Melanocyte of skin (primary cell): ENCODE measurements around the gene GAPDHS. TPM values are rescaled to one million over a fixed set of nuclear protein-coding genes. Genes with fewer than 3 reads are reported as not detected.

Experiments
- total RNA-seq, 2 donors: library from RNA; depleted of rRNA; stranded (reverse); fragments of >200 nt; gene quantifications; 2 replicates each; pipeline ENCODE4 v1.2.3, GENCODE V29; 2012

The GAPDHS gene
- total RNA-seq: 10 to 100 TPM in 1 of 2 donors, 1 to 10 TPM in 1; 5.9 to 10.3 TPM

GRCh38 chr19:35533201-35533821 is at the start of gene GAPDHS:
TSS of gene GAPDHS (plus strand) at chr19:35533456. CDS start at chr19:35533528, 72 bp downstream.

GRCh38 chr19:35490364-35490763 is 42.9 kb upstream of the GAPDHS start, which contains the start of gene KRTDAP:
TSS of gene KRTDAP (minus strand) at chr19:35490464. CDS start at chr19:35490442, 22 bp downstream.

GRCh38 chr19:35513628-35514281 is 19.5 kb upstream of the GAPDHS start, which contains the start of gene DMKN:
TSS of gene DMKN (minus strand) at chr19:35513649. CDS start at chr19:35513475, 174 bp downstream.

GRCh38 chr19:35528218-35529038 is 4.8 kb upstream of the GAPDHS start, which contains the start of gene SBSN:
TSS of gene SBSN (minus strand) at chr19:35528311. CDS start at chr19:35528281, 30 bp downstream.

GRCh38 chr19:35545001-35545854 is 12.0 kb downstream of the GAPDHS start, which contains the start of gene TMEM147:
TSS of gene TMEM147 (plus strand) at chr19:35545626. CDS start at chr19:35545740, 114 bp downstream.

GRCh38 chr19:35563207-35563829 is 30.1 kb downstream of the GAPDHS start, which contains the start of gene ATP4A:
TSS of gene ATP4A (minus strand) at chr19:35563658. CDS start at chr19:35563629, 29 bp downstream.

GRCh38 chr19:35585848-35586247 is 52.6 kb downstream of the GAPDHS start, which contains the start of gene PMIS2:
TSS of gene PMIS2 (plus strand) at chr19:35586173. CDS start at chr19:35586260, 87 bp downstream.

Other genes starting within 250 kb of the GAPDHS start
- not detected for gene MAG, start 241.3 kb upstream of the GAPDHS start, total RNA-seq
- under 1 TPM in 1 of 2 donors, not detected in 1; 0.33 TPM for gene CD22, start 204.3 kb upstream of the GAPDHS start, total RNA-seq
- not detected for gene FFAR1, start 185.6 kb upstream of the GAPDHS start, total RNA-seq
- not detected for gene FFAR3, start 175.0 kb upstream of the GAPDHS start, total RNA-seq
- not detected for gene GPR42, start 162.4 kb upstream of the GAPDHS start, total RNA-seq
- gene FFAR2, start 85.2 kb upstream of the GAPDHS start, total RNA-seq: under 1 TPM in 1 of 2 donors, not detected in 1; 0.69 TPM
- gene KRTDAP, start 43.0 kb upstream of the GAPDHS start, total RNA-seq: not detected
- 1 to 10 TPM; 2.0 to 6.2 TPM for gene DMKN, start 19.8 kb upstream of the GAPDHS start, total RNA-seq
- under 1 TPM in 1 of 2 donors, not detected in 1; under 0.01 TPM for gene SBSN, start 5.1 kb upstream of the GAPDHS start, total RNA-seq
- gene TMEM147, start 12.2 kb downstream of the GAPDHS start, total RNA-seq: 100 to 1,000 TPM; 118 to 126 TPM
- gene ATP4A, start 30.2 kb downstream of the GAPDHS start, total RNA-seq: not detected
- gene PMIS2, start 52.7 kb downstream of the GAPDHS start, total RNA-seq: not detected
- gene HAUS5, start 79.3 kb downstream of the GAPDHS start, total RNA-seq: 10 to 100 TPM in 1 of 2 donors, 1 to 10 TPM in 1; 6.5 to 11.3 TPM
- 10 to 100 TPM; 58.5 to 63.6 TPM for gene RBM42, start 95.6 kb downstream of the GAPDHS start, total RNA-seq
- under 1 TPM in 1 of 2 donors, not detected in 1; 0.33 TPM for gene ETV2, start 108.3 kb downstream of the GAPDHS start, total RNA-seq
- 100 to 1,000 TPM; 272 to 275 TPM for gene COX6B1, start 114.9 kb downstream of the GAPDHS start, total RNA-seq
- gene UPK1A, start 133.1 kb downstream of the GAPDHS start, total RNA-seq: not detected
- gene ZBTB32, start 171.1 kb downstream of the GAPDHS start, total RNA-seq: not detected
- gene KMT2B, start 184.5 kb downstream of the GAPDHS start, total RNA-seq: 1 to 10 TPM; 7.6 to 8.3 TPM
- 1 to 10 TPM in 1 of 2 donors, under 1 TPM in 1; 0.69 to 3.3 TPM for gene IGFLR1, start 209.0 kb downstream of the GAPDHS start, total RNA-seq
- 1 to 10 TPM; 2.8 to 6.0 TPM for gene U2AF1L4, start 212.0 kb downstream of the GAPDHS start, total RNA-seq
- gene PSENEN, start 212.2 kb downstream of the GAPDHS start, total RNA-seq: 10 to 100 TPM; 14.8 to 19.3 TPM
- 10 to 100 TPM; 11.0 to 13.1 TPM for gene LIN37, start 215.1 kb downstream of the GAPDHS start, total RNA-seq
- 1 to 10 TPM in 1 of 2 donors, under 1 TPM in 1; 0.67 to 1.7 TPM for gene HSPB6, start 223.6 kb downstream of the GAPDHS start, total RNA-seq
- gene PROSER3, start 224.7 kb downstream of the GAPDHS start, total RNA-seq: 1 to 10 TPM; 5.5 to 9.0 TPM
- gene ARHGAP33, start 242.1 kb downstream of the GAPDHS start, total RNA-seq: 1 to 10 TPM; 1.3 to 7.9 TPM